GM21515 (cell line): ENCODE measurements around the gene ZNF266.

Experiments
- ATAC-seq: cut with Tn5 transposase; IDR thresholded peaks from one replicate; pipeline ENCODE4 v1.9.1; 2021; ENCODE audit not compliant: unreplicated experiment

The ZNF266 gene

DNA sequence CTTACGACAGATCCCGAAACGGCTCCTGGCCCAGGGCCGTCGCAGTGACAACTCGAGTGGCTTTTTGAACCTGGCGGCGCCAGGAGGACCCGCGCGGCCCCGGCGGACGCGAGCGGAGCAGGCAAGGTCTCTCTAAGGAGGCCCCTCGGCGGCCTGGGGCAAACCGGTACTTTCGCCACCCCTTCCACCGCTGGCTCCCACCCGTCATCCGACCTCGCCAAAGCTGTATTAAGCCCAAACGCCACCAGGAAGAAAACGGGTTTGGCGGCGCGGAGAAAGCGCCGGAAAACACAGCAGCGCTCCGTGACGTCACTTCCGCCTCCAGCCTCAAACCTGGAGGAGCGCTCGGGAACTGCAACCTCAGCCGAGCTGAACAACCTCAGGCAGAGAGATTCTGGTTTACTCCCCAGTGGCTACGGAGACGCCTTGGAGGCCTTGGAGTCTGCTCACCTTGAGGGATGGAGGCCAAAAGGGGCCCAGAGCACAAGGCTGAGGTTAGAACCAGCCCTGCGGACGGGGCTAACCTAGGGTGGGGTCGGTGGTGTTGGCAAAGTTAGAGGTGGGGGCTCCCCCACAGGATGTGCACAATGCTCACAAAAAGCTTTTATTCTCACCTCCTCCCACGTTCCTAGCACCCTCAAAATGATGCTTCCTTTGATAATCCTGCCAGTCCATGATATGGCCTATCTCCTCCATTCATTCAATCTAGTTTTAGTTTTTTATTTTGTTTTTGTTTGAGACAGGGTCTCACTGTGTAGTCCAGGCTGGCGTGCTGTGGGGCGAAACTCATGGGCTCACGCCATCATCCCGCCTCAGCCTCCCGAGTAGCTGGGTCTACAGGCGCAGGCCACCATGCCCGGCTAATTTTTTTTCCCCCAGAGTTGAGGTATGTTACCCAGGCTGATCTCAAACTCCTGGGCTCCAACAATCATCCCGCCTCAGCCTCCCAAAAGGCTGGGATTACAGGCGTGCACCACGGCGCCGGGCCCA lies at the start of gene ZNF266:
ZNF266 (minus strand) TSS at position 295 of the 990 bp plus-strand sequence. CDS start 15,484 bp downstream, outside the sequence.
- peak; percentile 86 for ATAC-seq

DNA sequence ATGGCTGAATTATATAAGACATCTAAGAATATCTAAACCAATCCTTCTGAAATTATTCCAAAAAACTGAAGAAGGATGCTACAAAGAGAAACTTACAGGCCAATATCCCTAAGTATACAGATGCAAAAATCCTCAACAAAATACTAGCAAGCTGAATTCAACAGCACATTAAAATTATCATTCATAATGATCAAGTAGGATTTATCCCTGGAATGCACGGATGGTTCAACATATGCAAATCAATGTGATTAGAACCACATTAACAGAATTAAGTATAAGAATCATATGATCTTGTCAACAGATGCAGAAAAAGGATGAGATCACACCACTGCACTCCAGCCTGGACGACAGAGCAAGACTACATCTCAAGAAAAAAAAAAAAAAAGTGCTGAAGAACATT lies 49.8 kb upstream of the ZNF266 start:
- ATAC-seq, result no peak

DNA sequence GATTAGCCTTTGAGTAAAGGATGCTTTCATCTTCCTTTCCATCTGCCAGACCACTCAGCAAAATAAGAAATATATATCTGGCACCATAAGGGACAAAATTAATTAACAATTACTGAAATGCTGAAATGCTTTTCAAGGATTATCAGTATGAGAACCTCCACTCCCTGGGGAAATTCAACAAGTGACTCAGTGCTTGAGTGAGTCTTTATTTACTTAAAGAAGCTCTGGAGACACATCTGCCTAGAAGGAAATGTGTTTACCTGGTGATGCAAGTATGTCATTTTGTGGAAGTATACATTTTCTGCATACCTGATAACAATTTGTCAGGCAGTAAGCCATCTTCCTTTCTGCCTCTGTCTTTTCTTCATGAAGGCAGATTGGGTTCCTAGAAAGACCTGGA lies 39.6 kb upstream of the ZNF266 start:
- ATAC-seq, result no peak

DNA sequence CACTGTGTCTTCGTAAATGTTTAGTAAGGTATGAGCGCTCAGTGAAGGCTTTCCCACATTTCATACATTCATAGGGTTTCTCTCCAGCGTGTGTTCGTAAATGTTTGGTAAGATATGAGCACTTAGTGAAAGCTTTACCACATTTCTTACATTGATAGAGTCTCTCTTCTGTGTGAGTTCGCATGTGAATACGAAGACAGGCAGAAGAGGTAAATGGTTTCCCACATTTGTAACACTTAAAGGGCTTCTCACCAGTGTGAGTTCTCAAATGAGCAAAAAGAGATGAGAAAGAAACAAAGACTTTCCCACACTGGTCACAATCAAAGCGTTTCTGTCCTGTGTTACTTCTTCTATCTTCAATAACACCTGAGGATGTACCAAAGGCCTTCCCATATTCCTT lies 31.8 kb upstream of the ZNF266 start:
- no peak for ATAC-seq

DNA sequence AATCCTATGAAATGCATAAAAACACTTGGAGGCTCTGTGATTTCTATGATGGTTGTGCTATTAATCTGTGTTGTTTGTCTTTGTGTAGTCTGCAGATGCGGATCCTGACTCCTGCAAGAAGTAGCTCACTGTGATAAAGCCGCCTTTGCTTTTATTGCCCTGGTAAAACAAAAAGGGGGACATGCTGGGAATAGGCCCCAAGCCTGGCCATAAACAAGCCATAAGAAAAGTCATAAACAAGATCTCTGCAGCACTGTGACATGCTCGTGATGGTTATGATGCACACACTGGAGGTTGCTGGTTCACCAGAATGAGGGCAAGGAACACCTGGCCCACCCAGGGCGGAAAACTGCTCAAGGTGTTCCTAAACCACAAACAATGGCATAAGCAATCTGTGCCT lies 26.6 kb upstream of the ZNF266 start:
- ATAC-seq, result no peak

DNA sequence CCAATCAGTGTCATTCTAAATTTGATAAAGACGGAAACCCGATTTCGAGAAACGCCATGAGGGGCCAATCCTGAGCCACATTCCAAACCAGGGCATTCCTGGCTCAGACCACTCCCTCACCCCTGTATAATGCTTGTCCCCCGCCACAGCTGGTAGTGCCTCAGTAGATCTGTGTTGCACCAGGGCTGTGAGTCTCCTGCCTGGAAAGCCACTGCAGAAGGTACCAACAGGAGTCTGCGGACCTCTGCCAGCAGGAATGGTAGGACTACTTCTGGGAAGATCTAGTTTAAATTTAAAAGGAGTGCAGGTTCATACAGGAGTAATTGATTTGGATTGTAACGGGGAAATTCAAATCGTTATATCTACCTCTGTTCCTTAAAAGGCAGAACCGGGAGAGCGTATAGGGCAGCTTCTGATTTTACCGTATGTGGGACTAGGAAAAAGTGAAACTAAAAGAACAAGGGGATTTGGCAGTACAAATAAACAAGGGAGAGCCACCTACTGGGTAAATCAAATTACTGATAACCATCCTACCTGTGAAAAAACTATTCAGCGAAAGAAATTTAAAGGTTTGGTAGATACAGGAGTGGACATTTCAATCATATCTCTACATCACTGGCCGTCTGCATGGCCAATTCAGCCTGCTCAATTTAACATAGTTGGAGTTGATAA lies 20.8 kb upstream of the ZNF266 start:
- ATAC-seq, result no peak

DNA sequence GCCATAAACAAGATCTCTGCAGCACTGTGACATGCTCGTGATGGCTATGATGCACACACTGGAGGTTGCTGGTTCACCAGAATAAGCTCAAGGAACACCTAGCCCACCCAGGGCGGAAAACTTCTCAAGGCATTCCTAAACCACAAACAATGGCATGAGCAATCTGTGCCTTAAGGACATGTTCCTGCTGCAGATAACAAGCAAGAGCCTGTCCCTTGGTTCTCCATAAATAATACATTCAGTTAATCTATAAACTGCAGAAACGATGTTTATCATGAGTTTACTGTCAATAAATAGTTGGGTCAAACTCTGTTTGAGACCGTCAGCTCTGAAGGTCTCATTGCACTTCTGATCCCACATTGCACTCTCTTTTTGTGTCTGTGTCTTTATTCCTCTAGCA lies 18.6 kb upstream of the ZNF266 start:
- no peak for ATAC-seq

DNA sequence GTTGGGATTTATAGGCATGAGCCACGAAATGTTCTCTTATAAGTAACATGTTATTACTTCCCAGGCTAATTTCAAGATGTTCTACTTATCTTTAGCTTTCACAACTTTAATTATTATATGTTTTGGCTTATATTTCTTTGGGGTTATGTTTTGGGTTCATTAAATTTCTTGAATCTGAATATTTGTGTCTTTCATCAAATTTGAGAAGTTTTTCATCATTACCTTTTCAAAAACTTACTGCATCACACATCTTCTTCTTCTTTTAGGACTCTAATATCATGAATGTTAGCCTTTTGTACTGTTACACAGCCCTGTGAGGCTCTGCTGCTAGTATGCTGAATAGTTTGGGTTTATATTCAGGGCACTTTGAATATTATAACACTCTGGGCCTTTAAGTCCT lies 9.7 kb upstream of the ZNF266 start:
- ATAC-seq, result no peak

DNA sequence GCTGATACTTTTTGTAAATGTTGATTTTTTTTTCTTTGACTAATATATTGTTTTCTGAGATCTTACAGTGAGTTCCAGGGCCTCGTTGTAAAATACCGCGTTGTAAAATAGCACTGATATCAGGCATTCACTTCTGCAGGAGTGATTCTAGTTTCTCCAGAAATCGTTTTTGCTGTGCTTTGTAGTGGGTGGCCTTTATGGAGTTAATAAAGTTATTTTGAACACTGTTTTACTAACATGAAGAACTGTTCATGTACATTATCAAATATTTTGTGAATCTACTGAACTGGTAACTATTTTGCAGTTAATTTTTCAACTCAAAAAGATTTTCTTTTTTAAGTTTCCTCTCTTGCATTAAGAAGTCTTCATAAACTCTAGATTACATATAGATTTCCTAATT lies 985 bp upstream of the ZNF266 start:
- ATAC-seq, result no peak

DNA sequence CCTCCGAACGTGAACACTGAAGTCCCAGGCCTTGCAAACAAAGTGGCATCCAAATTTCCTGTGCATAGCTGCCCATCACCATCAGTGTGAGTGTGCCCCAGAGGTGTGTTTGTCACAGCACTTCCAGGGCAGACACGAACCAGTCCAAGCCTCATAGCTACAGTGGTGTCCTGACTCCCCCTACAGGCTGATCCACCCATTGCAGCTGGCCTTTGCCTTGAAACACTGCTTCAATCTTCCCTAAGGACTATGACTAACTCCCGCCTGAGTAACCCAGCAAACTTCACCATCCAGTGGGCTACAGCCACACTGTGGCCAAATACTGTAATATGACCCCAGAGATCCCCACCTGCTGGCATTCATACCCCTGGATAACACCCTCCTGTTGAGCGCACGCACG lies 3.9 kb downstream of the ZNF266 start:
- no peak for ATAC-seq

DNA sequence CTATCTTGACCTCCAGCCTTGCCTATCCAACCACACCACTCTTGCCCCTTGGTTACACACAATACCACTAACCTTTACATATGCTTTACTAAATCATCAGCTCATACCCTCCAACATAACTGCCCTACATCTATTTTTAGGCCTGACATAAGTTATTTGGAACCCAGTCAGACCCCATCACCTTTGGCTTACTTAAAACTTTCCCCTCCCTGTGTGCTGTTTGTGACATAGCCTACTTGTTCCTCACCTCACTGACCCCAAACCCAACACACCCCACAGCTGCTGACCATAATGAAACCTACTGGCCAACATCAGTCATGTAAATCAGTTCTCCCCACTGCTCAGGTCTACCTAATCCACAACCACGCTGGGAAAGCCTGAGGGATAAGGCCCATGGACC lies 4.9 kb downstream of the ZNF266 start:
- ATAC-seq, result no peak

DNA sequence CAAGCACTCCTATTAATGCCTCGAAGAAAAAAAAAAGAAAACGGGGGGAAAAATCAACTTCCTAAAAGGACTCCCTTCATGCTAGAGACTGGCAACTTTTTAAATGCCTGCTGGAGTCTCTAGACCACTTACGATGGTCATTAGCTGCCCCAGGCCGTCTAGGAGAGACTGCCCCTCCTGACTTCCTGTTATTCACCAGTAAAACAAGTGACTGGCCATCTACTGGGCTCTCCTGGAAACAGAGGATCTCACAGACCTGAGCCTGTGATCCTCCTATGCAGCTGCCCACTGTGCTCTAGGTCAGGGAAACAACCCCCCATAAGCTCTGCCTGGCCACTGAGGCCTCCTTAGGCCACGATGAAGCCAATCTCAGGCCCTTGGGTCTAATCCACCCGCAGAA lies 7.4 kb downstream of the ZNF266 start:
- ATAC-seq, result no peak

DNA sequence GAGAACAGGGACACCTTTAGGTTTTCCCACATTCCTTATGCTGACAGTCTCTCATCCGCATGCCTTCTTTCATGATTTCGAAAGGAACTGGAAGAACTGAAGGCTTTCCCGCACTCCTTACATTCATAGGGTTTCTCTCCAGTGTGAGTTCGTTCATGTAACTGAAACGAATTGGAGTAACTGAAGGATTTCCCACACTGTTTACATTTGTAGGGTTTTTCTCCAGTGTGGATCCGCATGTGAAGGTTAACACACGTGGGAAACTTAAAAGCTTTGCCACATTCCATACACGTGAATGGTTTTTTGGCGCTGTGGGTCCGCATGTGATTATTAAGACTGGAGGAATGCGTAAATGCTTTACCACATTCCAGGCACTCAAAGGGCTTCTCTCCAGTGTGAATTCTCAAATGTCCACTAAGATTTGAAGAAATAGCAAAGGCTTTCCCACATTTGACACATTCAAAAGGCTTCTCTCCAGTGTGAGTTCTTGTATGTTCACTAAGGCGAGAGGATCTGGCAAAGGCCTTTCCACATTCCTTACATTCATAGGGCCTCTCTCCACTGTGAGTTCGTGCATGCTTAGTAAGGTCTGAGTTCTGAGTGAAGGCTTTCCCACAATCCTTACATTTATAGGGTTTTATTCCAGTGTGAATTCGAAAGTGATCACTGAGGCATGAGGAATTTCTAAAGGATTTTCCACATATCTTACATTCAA lies 22.0 kb downstream of the ZNF266 start:
- no peak for ATAC-seq

DNA sequence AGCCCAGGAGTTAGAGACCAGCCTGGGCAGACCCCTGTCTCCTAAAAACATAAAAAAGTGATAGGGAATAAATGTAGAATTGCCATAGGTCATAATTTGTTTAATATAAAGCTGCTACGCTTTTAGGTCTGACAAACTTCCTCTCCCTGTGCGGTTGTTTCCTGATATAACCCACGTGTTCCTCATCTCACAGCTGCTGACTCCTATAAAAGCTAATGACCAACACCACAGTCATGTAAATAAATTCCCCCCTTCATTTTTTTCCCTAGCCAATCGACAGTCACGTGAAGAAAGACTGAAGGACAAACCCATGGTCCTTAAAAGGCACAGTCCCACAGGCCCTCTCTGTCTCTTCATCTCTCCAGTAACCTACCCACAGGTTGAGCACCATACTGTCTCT lies 27.5 kb downstream of the ZNF266 start:
- no peak for ATAC-seq

DNA sequence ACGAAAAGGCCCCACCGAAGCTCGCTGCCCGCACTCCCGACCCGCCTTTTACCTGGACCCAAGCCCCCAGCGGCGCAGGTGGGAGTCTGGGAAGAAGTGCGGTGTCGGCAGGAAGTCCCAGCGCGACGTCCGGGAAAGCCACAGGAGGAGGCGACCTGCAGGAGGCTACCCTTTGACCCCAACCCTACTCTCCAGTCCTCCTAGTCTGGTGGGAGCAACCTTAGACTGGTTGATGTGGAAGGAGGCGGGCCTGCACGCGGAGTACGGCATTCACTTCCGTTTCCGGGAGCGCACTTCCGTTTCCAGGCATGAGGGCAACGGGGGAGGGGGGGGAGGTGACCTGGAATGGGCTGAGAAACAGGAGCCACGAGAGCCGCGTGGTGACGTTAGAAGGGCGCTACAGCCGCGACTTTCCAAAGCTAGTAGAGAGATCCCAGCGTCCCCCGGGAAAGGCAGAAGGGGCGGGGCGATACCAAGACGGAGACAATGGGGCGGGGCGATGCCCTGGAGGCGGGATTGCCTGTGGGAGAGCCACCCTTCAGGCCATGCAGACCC lies 28.5 kb downstream of the ZNF266 start:
- no peak for ATAC-seq

DNA sequence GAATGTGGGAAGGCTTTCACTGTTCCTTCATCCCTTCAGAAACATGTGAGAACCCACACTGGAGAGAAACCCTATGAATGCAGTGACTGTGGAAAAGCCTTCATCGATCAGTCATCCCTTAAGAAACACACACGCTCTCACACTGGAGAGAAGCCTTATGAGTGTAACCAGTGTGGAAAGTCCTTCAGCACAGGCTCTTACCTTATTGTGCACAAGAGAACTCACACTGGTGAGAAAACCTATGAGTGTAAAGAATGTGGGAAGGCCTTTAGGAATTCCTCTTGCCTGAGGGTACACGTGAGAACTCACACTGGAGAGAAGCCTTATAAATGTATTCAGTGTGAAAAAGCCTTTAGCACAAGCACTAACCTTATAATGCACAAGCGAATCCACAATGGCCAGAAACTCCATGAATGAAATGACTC lies 54.0 kb downstream of the ZNF266 start:
- no peak for ATAC-seq

DNA sequence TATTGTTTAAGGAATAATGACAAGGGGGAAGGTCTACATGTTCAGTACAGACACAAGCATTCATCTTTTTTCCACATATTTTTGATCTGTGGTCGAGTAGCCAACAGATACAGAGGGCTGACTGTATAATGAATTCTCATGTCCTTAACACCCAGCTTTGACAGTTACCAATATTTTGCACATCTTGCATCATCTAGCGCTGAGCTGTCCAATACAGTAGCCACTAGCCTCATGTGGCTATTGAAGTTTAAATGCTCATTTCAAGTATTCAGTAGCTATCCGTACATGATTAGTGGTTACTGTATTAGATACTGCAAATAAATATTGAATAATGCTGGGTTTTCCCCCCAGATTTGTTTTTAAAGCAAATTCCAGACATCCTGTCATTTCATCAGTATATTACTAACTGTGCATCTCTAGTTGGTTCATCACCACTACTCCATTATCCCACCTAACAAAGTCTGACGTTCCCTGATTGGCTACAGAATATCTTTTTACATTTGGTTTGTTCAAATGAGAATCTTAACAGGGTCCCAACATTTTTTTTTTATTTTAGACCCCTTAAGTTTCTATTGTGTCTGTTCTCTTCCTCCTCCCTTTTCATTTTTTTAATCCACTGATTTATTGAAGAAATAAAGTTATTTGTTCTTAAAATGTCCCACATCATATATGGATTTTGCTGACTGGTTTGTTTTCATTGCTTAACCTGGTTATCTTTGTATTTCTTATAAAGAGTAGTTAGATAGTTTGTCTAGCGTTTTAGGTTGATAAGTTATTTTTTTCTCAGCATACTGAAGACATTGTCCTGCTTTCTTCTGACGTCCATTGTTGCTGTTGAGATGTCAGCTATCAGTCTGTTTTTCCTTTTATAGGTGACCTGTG lies 64.4 kb downstream of the ZNF266 start:
- no peak for ATAC-seq

DNA sequence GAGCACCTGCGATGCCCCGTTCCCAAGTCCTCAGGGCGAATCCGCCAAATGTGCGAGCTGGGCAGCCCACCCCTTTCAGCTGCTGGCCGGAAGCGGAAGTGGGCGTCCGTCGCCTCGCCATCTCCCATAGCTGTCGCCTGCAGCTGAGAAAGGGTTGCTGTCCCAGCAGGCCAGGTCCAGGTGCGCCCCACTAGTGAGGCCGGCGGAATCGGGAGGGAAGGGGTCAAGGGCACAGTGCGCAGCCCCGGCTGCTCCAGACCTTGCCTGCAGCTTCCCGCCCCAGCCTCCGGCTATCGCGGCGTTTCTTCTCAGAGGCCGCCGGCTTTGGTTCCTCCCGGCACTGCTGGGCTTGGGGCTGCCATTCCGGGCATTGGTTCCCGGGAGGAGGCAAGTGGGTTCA lies 72.5 kb downstream of the ZNF266 start, which contains the start of gene ZNF177:
ZNF177 (plus strand) TSS at position 109 of the 400 bp plus-strand sequence. CDS start 15,299 bp downstream, outside the sequence.
- ATAC-seq, result no peak
